NOMO-1 treated with DMSO at 0.1 percent for 48 hours (cell line): ENCODE measurements around the gene BPIFB4.

Source experiments
- DNase-seq: peaks from one replicate; lab custom pipeline; 2025; ENCODE audit not compliant: unreplicated experiment; lab: John Stamatoyannopoulos, UW

The BPIFB4 gene

DNA sequence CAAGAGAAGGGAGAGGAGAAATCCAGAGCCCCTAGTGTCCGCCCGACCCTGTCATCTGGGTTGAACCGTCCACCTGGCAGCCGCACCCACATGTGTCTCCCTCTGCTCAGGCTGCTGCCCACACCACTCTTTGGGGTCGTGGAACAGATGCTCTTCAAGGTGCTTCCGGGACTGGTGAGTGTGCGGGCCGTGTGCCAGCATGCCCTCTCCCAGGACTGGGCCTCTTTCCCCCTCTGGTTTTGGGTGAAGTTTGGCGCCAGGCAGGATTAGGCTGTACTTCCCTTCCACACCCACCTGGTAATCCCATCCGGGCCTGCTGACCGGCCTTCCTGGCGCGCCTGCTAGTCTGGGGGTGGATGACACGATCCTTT is 17.8 kb upstream of the BPIFB4 start:
- DNase-seq: no peak

DNA sequence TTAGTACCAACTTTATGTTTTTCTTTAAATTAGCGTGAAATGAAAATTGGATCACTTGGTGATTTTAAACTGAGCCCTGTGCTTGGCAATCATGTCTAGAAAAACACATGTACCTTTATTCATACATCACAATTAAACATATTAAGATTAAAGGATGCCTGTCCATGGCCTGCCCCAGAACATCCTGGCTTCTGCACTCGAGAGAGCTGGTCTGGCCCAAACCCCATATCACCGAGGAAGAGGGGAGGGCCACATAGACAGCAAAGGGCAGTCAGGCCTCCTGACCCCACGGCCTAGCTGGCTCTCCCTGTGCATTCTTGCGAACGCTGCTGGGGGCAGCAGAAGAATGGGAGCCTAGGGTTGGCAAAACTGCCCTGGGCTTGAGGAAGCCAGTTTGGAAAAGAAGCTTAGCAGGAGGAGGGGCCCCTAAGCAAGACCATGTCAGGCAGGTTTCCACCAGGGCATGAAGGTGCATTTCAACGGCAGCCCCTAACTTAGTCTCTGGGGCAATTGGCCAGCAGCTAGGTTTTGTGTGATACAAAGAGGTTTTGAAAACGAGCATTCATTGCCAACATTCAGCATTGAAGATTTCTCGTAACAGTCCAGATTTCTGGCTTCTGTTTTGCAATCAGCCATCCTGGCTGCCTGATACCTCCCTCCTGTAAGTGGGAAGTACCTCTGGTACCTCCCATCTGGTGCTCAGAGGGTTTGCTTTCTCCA is 17.2 kb upstream of the BPIFB4 start:
- DNase-seq: no peak

DNA sequence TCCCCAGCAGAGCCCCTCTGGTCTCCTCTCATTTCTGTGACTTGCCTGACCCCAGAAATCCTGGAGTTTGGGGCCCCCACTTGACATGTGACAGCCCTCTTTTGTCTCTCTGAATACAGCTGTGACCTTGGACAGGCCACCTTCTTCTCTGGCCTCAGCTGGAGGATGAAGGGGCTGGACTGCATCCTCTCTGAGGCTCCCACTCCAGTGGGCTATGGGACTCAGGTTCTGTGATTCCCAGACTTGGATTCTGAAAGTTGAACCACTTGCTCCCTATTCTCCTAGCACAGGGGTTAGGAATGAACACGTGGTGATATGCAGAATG is 16.7 kb upstream of the BPIFB4 start:
- DNase-seq: no peak

DNA sequence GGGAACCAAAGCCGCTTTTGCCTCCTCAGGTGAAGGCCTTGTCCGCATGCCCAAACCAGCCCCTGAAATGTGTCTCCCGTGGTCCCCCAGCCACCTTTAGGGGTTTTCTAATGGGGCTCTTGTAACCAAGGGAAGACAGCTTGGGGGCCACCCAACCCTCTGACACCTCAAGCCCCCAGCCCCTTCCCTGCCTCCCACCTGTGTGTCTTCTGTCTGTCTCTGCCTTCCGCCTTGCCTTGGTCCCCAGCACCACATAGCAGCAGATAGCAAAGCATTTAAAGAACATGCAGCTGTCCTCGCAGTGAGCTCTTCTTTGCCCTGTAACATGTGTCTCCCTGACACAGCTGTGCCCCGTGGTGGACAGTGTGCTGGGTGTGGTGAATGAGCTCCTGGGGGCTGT is 16.2 kb upstream of the BPIFB4 start:
- DNase-seq: no peak

DNA sequence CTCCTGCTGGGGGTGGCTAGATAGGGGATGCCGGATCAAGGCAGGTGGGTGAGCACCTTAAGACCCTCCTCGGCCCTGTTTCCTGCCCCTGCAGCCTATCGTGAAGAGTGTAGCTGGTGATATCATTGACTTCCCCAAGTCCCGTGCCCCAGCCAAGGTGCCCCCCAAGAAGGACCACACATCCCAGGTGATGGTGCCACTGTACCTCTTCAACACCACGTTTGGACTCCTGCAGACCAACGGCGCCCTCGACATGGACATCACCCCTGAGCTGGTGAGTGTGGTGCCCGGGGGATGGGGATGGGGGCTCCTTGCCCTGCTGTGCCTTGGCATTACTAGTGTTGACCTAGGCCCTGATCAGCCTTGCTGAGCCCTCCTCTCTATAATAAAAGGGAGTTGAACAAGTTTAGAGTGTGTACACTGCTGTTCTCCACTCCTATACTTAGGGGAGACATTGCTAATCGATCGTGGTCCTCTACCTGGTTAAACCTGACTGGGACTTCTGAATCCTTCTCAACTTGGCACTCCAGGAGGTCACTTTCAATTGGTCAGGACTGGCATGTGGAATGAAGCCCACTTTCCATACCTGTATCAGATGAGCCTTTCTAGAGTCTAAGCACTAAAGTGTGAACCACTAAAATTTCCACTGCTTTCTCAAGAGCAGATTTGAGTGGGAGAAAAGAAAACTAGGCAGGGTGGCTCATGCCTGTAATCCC is 14.7 kb upstream of the BPIFB4 start:
- DNase-seq: no peak

DNA sequence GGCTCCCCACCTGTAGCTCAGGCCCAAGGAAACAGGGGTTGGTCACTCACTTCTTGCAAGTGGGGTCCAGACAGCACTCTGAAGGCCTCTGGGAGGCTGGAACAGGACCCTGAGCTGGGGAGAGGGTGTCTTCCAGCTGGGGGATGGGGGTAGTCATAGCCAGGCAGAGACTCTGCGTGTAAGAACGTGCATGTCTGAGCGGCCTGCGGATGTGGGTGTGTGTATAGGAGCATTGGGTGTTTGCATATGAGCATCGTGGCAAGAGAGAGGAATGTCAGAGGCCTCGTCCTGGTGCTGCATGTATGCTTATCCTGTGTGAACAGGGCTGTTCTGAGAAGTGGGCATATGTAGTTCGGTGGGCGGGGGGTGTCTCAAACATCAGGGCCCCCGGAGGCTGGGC is 13.7 kb upstream of the BPIFB4 start:
- no peak for DNase-seq

DNA sequence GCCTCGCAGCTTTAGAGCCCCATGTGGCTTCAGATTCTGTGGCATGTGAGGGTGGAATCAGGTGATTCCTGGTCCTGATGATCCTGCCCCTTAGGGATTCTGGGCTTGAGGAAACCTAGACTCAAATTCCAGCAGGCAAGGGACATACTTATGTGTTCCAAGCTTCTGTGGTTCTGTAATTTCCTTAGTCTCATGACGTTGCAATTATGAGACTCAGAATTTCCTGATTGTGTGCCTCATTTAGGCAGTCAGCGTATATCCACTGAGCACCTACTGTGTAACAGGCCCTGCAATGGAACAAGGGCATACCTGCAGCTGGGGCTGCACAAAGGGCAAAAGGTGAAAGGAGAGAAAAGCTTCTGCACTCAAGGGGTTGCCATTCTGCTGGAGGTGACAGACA is 11.6 kb upstream of the BPIFB4 start:
- DNase-seq: no peak

DNA sequence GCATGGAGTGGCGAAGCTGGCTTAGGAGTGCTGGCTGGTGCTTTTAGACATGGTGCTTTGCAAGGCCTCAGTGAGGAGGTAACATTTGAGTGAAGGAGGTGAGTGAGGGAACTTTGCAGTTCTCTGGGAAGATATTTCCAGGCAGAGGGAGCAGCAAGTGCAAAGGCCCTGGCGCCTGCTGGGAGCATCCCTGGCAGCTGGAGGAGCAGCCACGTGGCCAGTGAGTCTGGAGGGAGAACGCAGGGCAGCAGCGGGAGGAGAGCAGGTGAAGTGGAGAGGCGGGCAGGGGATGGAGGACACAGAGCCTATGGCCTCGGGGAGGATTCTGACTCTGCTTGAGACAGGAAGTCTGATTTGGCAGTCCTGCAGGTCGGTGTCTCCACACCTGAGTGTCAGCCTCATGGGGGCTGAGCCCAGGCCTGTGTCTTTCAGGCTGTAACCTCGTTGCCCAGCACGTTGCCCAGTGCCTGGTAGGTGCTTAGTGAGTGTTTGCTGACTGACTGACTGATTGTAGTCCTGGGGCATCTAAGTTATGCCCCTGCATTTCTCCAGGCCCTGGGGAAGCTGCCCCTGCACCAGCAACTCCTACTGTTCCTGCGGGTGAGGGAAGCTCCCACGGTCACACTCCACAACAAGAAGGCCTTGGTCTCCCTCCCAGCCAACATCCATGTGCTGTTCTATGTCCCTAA is 11.0 kb upstream of the BPIFB4 start:
- no peak for DNase-seq

DNA sequence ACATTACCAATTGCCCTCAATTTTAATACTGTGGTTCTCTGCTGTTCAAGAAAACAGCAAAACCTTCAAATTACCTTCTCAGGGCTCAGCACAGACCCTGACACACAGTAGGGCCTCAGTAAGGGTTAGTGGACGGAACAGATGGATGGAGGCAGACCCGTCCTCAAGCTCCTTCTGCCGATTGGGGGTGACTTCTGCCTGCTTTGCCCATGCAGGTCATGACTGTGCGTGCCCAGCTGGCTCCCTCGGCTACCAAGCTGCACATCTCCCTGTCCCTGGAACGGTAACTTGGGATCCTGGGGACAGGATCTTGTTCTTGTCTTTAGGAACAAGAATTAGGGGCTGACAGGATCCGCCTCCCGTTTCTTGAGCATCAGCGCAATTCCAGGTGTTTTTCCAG is 9.8 kb upstream of the BPIFB4 start:
- no peak for DNase-seq

DNA sequence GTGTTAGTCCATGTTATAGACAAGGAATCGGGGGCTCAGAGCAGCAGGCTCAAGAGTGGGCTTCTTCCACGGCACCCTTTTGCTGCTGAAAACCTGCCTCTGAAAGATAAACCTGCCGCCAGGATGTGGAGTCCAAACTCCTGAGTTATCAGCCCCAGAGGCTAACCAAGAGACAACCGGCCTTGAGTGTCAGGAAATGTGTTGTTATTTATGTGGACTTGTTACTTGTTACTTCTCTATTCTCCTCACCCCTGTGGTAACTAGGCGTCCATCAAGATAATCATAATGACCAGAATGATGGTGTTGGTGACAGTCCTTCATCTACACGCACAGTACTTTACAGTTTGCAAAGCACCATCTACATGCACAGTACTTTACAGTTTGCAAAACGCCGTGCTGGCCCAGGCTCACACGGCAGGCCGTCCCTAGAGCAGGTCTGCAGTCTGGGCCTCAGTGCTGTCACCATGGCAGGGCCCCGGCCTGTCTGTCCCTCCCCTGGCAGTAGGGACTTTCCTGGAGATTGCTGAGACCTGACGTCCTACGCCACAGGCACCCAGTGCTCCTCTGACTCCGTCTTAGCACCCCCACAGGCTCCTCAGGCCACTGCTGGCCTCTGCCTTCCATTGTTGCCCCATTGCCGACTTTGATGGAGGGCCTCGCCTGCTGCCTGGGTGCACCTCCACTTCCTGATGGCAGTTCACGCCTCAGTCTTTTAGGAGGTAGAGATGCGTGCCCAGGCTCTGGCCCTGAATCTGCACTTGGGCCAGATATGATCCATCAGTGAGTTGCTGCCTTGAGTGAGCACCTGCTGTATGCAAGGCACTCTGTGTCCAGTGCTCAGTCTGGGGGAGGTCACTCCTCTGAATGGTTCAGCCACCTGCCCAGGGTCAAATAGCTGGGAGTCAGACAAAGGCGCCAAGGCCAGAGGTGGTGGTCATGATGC is 9.1 kb upstream of the BPIFB4 start:
- DNase-seq: no peak

DNA sequence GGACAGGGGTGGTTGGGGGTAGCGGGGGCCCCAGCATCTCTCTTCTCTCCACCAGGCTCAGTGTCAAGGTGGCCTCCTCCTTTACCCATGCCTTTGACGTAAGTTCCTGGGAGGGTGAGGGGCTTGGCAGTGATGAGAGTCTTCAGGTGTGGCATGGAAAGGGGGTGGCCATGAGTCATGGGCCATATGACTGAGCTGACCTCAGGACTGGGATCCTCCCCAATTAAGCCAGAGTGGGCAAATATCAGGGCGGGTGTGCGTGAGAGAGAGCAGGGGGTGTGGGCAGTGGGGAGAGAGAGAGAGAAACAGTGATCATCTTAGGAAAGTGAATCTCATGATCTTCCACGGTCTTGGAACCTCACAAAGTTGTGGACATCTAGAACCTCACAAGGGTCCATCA is 8.2 kb upstream of the BPIFB4 start:
- no peak for DNase-seq

DNA sequence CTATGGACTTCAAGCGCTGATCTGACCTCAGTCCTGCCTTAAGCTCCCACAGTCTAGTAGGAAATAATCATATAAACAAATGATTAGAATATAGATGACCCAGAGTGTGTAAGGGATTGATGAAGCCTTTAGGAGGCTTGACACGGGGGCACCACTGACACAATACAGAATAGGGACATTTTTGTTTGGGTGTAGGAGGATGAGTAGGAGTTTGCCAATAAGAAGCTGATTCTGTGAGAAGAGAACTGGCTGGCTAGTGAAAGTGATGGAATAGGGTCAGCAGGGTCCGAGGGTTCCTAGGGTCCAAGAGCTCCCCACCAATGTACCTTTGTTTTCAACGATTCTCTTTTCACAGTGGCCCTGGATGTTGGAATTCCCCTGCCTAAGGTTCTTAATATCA is 7.1 kb upstream of the BPIFB4 start:
- DNase-seq: no peak

DNA sequence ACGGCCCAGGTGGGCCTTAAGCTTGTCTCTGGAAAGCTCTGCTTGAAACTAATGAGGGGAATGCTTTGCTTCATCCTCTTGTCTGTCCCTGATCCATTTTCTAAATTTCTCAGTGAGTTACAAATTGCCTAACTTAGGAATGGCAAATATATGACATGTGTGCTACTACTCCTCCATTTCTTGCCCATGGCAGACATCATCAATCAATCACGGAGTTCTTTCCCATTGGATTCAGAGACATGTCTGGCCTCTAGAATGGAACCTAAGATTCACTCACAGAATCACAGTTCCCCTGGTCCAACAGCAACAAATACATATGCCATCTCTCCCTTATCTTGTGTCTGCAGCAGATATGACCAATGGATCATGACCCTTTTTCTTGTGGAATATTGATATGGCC is 6.6 kb upstream of the BPIFB4 start:
- DNase-seq: no peak

DNA sequence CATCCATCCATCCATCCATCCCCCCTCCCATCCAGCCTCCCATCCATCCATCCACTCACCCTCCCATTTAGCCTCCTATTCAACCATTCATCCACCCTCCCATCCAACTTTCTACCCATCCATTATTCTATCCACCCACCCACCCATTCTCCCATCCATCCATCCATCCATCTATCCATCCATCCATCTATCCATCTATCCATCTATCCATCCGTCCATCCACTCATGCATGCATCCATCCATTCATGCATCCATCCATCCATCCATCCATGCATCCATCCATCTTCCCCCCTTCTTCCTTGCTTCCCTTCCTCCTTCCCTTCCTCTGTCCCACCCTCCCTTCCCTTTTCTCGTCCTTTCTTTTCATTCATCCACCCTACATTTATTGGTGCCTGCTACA is 4.8 kb upstream of the BPIFB4 start:
- DNase-seq: no peak

DNA sequence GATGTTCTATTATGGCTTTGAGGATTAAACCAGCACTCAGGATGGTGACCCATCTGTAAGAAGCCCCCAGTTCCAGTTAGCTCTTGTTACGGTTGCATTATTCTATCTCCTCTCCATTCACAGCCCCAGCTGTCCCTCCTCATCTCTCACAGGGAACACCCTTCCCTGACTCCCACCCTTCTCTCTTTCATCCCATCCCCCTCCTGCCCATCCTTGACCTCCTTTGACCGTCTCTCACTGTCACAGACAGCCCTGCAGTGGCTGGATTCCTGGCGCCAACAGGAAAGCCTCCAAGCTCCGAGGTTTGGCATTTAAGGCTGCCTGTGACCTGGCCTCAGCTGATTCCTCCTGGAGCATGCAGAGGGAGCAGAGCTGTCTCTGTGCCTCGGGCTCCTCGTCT is 4.2 kb upstream of the BPIFB4 start:
- DNase-seq: no peak

DNA sequence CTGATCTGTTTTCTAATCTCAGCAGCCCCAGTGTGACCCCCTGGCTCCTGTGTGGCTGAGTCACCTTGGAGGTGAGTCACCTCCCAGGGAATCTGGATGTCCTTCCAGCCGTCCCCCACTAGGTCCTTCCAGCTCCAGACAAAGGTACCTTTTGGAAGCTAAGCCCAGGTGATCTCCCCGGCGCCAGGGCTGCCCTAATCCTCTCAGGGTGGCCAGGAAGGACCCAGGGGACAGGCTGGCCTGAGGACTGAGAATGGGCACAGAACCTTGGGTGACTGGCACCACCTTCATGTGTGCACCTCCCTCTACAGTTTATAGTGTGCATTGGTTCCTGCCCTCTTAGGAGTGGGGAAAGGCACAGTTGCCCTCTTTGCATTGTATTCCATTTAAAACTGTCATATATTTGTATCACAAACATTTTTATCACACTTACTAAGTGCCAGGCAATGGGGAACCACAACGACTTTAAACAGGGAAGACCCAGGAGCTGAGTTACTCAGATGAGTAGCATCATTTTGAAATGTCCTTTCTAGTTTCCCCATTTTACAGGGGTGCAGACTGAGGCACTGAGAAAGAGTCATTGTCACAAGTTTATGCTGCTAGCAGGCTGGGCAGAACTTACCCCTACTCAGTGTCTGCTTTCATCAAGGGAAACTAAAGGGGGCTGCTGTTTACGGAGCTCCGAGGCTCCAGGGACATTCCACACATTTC is 2.6 kb upstream of the BPIFB4 start:
- no peak for DNase-seq

DNA sequence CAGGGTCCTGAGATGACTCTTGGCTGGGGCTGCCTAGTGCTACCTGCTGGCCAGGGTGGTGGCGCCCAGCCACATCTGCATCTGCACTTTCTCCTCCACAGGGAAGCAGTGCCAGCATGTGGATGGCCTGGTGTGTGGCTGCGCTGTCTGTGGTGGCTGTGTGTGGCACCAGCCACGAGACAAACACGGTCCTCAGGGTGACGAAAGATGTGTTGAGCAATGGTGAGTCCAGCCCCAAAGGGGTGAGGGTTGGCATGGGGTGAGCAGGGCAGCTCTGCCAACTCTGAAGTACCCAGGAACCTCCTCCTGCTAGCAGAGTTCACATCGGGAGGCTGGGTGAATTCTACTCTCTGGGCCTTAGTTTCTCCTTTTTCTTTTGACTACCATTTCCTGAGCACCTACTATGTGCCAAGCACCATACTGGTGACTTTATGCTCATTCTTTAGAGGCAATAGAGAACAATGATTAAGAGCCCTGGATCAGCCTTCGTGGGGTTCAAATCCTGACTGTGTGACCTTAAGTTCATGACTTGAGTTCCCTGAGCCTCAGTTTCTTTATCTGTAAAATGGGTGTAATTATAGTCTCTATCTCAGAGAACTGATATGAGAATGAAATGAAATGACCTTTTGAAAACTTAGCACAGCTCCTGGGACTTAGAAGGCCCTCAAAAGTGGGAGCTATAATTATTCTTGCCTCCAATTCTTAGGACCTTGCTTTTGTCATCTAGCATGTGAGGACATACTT is 2.1 kb downstream of the BPIFB4 start:
- no peak for DNase-seq

DNA sequence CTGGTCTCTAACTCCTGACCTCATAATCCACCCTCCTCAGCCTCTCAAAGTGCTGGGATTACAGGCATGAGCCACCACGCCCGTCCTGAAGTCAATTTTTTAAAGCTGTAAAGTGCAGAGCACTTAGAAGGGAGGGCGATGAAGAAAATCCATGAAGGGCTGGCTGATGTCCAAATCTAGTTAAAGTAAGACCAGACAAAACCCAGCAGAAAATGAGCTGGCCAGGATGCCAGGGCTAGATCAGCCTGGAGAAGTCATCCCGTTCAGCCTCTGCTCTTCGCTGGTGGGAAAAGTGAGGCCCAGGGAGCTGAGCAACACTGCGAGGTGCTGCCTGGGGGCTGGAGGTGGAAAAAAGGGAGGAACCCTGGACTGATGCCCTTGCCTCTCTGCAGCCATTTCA is 3.1 kb downstream of the BPIFB4 start:
- no peak for DNase-seq

DNA sequence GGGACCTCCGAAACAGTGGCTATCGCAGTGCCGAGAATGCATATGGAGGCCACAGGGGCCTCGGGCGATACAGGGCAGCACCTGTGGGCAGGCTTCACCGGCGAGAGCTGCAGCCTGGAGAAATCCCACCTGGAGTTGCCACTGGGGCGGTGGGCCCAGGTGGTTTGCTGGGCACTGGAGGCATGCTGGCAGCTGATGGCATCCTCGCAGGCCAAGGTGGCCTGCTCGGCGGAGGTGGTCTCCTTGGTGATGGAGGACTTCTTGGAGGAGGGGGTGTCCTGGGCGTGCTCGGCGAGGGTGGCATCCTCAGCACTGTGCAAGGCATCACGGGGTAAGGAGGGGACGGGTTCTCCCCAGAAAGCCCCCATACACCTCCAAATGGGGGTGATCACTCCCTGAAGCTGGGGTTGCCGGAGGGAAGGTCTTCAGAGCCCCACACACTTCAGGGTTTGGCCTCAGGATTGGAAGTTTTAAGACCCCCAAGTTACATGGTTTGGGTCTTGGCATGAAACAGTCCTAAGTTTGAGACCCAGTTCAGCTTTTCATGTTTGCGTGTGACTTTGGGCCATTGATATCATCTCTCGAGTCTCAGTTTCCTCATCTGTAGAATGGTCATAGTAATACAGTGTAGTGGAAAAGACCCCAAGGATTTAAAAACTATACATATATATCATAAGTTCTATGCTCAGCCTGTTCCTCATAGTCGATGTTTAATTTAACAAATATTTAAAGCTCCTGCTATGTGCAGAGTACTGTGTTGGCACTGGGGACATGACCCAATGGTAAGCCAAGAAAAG is 4.3 kb downstream of the BPIFB4 start:
- no peak for DNase-seq
